OCI-LY1 (cell line): Measurements from ENCODE around the gene KCNH3.

Experiments used
- H2AFZ ChIP-seq: fragments of 200-600 bp; sonication (generic), shearing (Covaris generic); 2 replicates; pipeline ENCODE4 v1.6.0; 2014; ENCODE audit warnings: antibody characterized with exemption, mild to moderate bottlenecking, low read length
- H3F3A ChIP-seq: fragments of 200-600 bp; sonication (generic), shearing (Covaris generic); 2 replicates; pipeline ENCODE4 v1.6.0; 2014; ENCODE audit warnings: mild to moderate bottlenecking, antibody characterized with exemption, low read length, moderate library complexity; ENCODE audit not compliant: insufficient read depth
- H3K27ac ChIP-seq: fragments of 200-600 bp; sonication (generic); 2 replicates; pipeline ENCODE4 v1.5.1; 2014; ENCODE audit warnings: low read length, mixed run types, mild to moderate bottlenecking, low read depth; ENCODE audit not compliant: poor library complexity, severe bottlenecking
- H3K27me3 ChIP-seq: fragments of 200-600 bp; sonication (generic); 2 replicates; pipeline ENCODE4 v1.6.0; 2014; ENCODE audit warnings: antibody characterized with exemption, mild to moderate bottlenecking, low read length, moderate library complexity; ENCODE audit not compliant: insufficient read depth
- H3K36me3 ChIP-seq: fragments of 200-600 bp; sonication (generic); 2 replicates; pipeline ENCODE4 v1.6.1; 2014; ENCODE audit warnings: mild to moderate bottlenecking, antibody characterized with exemption, low read length, moderate library complexity, mixed read lengths; ENCODE audit not compliant: insufficient read depth
- H3K4me1 ChIP-seq: fragments of 200-600 bp; sonication (generic); 2 replicates; pipeline ENCODE4 v1.5.1; 2014; ENCODE audit warnings: mild to moderate bottlenecking, low read length, moderate library complexity; ENCODE audit not compliant: insufficient read depth, severe bottlenecking
- H3K4me2 ChIP-seq: fragments of 200-600 bp; sonication (generic), shearing (Covaris generic); 2 replicates; pipeline ENCODE4 v1.6.1; 2014; ENCODE audit warnings: low read length
- H3K4me3 ChIP-seq: fragments of 200-600 bp; sonication (generic); 2 replicates; pipeline ENCODE4 v1.5.1; 2014; ENCODE audit warnings: low read length, low read depth, mild to moderate bottlenecking, mixed read lengths; ENCODE audit not compliant: poor library complexity, severe bottlenecking
- H3K79me2 ChIP-seq: fragments of 200-600 bp; shearing (Covaris generic); 2 replicates; pipeline ENCODE4 v1.6.1; 2016; ENCODE audit warnings: mixed run types, low read length, mixed read lengths; ENCODE audit not compliant: insufficient read depth
- H3K9ac ChIP-seq: fragments of 200-600 bp; sonication (generic), shearing (Covaris generic); 2 replicates; pipeline ENCODE4 v1.6.1; 2014; ENCODE audit warnings: mild to moderate bottlenecking, low read length, mixed read lengths
- H3K9me2 ChIP-seq: fragments of 200-600 bp; sonication (generic), shearing (Covaris generic); 2 replicates; pipeline ENCODE4 v1.6.1; 2014; ENCODE audit warnings: low read depth, mild to moderate bottlenecking, low read length, mixed read lengths
- H3K9me3 ChIP-seq: fragments of 200-600 bp; shearing (Covaris generic); 2 replicates; pipeline ENCODE4 v1.6.1; 2014; ENCODE audit warnings: low read length, mixed read lengths
- H4K20me1 ChIP-seq: fragments of 200-600 bp; sonication (generic), shearing (Covaris generic); 2 replicates; pipeline ENCODE4 v1.6.0; 2016; ENCODE audit warnings: mild to moderate bottlenecking, low read length; ENCODE audit not compliant: insufficient read depth
- EZH2 ChIP-seq: fragments of 200-600 bp; sonication (generic), shearing (Covaris generic); IDR thresholded peaks from 2 replicates; pipeline ENCODE4 v1.8.0; 2017; ENCODE audit warnings: borderline replicate concordance, mixed run types, mild to moderate bottlenecking, antibody characterized with exemption, low read length, moderate library complexity, mixed read lengths
- TF ChIP-seq, protein P1 (sequence below): fragments of 200-600 bp; sonication (generic), shearing (Covaris generic); IDR thresholded peaks from 2 replicates; pipeline ENCODE4 v1.5.1; 2017; ENCODE audit warnings: mild to moderate bottlenecking, antibody characterized with exemption, low read length, moderate library complexity, mixed read lengths

KCNH3 gene

GRCh38 chr12:49587174-49587908 lies 48.5 kb downstream of the KCNH3 start:
- Histone ChIP-seq H3F3A (no peaks in the 10 kb centered on the region), H3K27me3 (no peaks in the 10 kb centered on the region), H3K9me3 (peaks cover 7% of the 10 kb centered on the region; the same call in 1 of the 2 replicates), H3K9me2 (no peaks in the 10 kb centered on the region), H3K4me3 (no peak overlapping the region), H3K27ac (no peak overlapping the region), H3K9ac (no peak overlapping the region), H3K36me3 (peaks cover 10% of the 10 kb centered on the region), H3K4me2 (no peak overlapping the region), H2AFZ (no peak overlapping the region), H3K4me1 (no peaks in the 10 kb centered on the region), H4K20me1 (no peaks in the 10 kb centered on the region), H3K79me2 (no peaks in the 10 kb centered on the region)
- TF ChIP-seq EZH2, result no peak
- TF ChIP-seq, protein P1, sequence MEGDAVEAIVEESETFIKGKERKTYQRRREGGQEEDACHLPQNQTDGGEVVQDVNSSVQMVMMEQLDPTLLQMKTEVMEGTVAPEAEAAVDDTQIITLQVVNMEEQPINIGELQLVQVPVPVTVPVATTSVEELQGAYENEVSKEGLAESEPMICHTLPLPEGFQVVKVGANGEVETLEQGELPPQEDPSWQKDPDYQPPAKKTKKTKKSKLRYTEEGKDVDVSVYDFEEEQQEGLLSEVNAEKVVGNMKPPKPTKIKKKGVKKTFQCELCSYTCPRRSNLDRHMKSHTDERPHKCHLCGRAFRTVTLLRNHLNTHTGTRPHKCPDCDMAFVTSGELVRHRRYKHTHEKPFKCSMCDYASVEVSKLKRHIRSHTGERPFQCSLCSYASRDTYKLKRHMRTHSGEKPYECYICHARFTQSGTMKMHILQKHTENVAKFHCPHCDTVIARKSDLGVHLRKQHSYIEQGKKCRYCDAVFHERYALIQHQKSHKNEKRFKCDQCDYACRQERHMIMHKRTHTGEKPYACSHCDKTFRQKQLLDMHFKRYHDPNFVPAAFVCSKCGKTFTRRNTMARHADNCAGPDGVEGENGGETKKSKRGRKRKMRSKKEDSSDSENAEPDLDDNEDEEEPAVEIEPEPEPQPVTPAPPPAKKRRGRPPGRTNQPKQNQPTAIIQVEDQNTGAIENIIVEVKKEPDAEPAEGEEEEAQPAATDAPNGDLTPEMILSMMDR, result no peak

DNA sequence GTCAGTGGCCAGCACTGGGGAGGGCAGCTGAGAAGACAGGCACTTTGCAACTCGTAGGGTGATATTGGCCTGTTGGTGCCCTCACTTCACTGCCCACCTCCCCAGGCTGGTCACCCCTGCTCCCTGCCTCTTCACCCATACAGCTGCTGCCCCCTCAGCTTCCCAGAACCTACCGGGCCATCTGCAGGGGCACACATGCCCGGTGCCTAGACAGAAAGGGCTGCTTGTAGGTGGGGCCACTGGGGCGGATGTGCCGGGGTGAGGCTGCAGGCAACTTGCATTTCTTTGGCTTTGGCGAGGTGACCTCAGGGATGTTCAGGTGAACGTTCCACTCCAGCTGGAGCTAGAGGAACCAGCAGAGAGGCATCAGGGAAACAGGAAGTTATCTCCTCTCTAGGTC lies 49.5 kb downstream of the KCNH3 start:
- Histone ChIP-seq H3K4me2 (no peak overlapping the region), H3K79me2 (no peaks in the 10 kb centered on the region), H4K20me1 (no peaks in the 10 kb centered on the region), H3K9ac (no peak overlapping the region), H3K36me3 (peaks cover 15% of the 10 kb centered on the region), H2AFZ (no peak overlapping the region), H3K9me2 (no peaks in the 10 kb centered on the region), H3K27me3 (no peaks in the 10 kb centered on the region), H3K4me1 (no peaks in the 10 kb centered on the region), H3F3A (no peaks in the 10 kb centered on the region), H3K27ac (no peak overlapping the region), H3K9me3 (peaks cover 7% of the 10 kb centered on the region; the same call in 1 of the 2 replicates), H3K4me3 (no peak overlapping the region)
- TF ChIP-seq, protein P1, result no peak
- TF ChIP-seq EZH2, result no peak

DNA sequence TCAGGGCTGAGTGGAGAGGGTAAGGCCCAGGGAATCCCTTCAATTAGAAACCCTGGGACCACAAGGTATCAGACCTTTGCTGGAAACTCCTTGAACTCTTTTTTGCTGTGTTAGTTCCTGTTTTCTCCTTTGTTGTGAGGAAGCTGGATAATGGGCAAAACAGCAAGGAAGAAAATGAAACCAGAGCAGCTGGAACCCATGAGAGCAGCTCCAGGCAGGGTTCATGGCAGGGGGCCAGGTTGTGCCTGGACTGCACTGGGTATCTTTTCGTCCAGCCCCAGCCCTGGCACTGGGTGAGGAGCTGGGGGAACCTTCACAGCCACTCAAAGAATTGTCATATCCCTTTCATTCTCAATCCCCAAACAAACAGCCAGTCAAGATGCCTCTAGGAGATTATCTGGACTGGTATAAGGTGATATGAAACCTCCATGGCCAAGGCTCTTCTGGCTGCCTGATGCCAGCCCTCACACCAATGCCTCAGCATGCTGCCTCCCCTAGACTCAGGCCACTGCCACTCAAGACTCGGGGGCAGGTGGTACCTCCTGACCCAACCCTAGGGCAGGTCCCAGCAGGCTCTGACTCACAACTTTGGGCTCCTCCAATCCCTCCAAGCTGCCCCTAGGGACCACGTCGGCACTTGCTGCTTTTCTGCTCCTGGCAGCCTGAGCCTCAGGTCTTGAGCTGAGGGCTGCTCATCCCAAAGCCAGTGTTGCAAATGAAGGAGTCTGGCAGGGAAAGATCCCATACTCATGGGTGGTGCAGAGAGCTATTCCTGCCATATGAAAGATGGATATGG lies 50.1 kb downstream of the KCNH3 start:
- Histone ChIP-seq H3K36me3 (peaks cover 13% of the 10 kb centered on the region), H3K4me1 (no peaks in the 10 kb centered on the region), H3K27me3 (no peaks in the 10 kb centered on the region), H3K27ac (no peak overlapping the region), H3K9ac (no peak overlapping the region), H3K9me3 (peaks cover 7% of the 10 kb centered on the region; the same call in 1 of the 2 replicates), H3K79me2 (no peaks in the 10 kb centered on the region), H3K9me2 (no peaks in the 10 kb centered on the region), H3K4me2 (no peak overlapping the region), H4K20me1 (no peaks in the 10 kb centered on the region), H2AFZ (no peak overlapping the region), H3K4me3 (no peak overlapping the region), H3F3A (no peaks in the 10 kb centered on the region)
- TF ChIP-seq, protein P1, result no peak
- TF ChIP-seq EZH2, result no peak
